HEK293 (cell line): Measurements from ENCODE around the gene ZNF488.

ENCODE experiments used
- CTCF ChIA-PET: fragments of 350-600 bp; formaldehyde crosslinking; extraction: SDS; loops from one replicate; lab custom pipeline; 2021; ENCODE audit warnings: antibody characterized with exemption; lab: Yijun Ruan, JAX
- POLR2A ChIA-PET: fragments of 300-600 bp; formaldehyde crosslinking; extraction: SDS; loops from one replicate; lab custom pipeline; 2020; ENCODE audit warnings: antibody characterized with exemption, inconsistent platforms; lab: Yijun Ruan, JAX
- H3K27ac ChIP-seq: fragments of 200-500 bp; sonication (Bioruptor generic); 2 replicates; pipeline ENCODE4 v1.5.1; 2014; ENCODE audit warnings: low read depth, low read length, control low read depth, inconsistent platforms; ENCODE audit errors: extremely low read depth
- H3K36me3 ChIP-seq, 2 experiments: fragments of 200-500 bp in 1 of 2; sonication (Bioruptor generic) in 1 of 2; 1 replicate in 1 of 2; 2 replicates in 1 of 2; pipeline ENCODE4 v1.5.1; 2014 to 2017; ENCODE audit warnings: inconsistent platforms in 2 of 2, low read length in 2 of 2; ENCODE audit not compliant: control insufficient read depth in 2 of 2, insufficient read depth in 1 of 2
- H3K4me1 ChIP-seq: fragments of 200-500 bp; sonication (Bioruptor generic); 2 replicates; pipeline ENCODE4 v1.5.1; 2014; ENCODE audit warnings: mild to moderate bottlenecking, low read length, inconsistent platforms; ENCODE audit not compliant: control insufficient read depth, insufficient read depth
- H3K4me3 ChIP-seq: 2 replicates; pipeline ENCODE4 v1.5.1; 2011; ENCODE audit warnings: low read depth, mild to moderate bottlenecking, control low read depth, low read length, moderate library complexity
- H3K9me3 ChIP-seq: fragments of 200-500 bp; sonication (Bioruptor generic); 2 replicates; pipeline ENCODE4 v1.5.1; 2014; ENCODE audit warnings: low read depth, low read length, inconsistent platforms; ENCODE audit not compliant: control insufficient read depth, insufficient read depth
- PRDM1 ChIP-seq: fragments of 450-650 bp; formaldehyde crosslinking; IDR thresholded peaks from 2 replicates; pipeline ENCODE4; 2016; ENCODE audit warnings: missing biosample characterization, missing genetic modification characterization
- REST ChIP-seq: fragments of 450-650 bp; formaldehyde crosslinking; IDR thresholded peaks from 2 replicates; pipeline ENCODE4 v1.5.1; 2016; ENCODE audit warnings: missing biosample characterization, missing genetic modification characterization
- WT1 ChIP-seq: fragments of 450-650 bp; formaldehyde crosslinking; IDR thresholded peaks from 2 replicates; pipeline ENCODE4 v1.5.1; 2016; ENCODE audit warnings: missing biosample characterization, missing genetic modification characterization
- ZBTB10 ChIP-seq: fragments of 450-650 bp; formaldehyde crosslinking; IDR thresholded peaks from 2 replicates; pipeline ENCODE4 v1.5.1; 2016; ENCODE audit warnings: missing biosample characterization, missing genetic modification characterization
- ZFP3 ChIP-seq: fragments of 450-650 bp; formaldehyde crosslinking; IDR thresholded peaks from 2 replicates; pipeline ENCODE4 v1.5.1; 2016; ENCODE audit warnings: low read depth, missing biosample characterization, missing genetic modification characterization
- ZNF274 ChIP-seq, 2 experiments: fragments of 200-500 bp in 1 of 2; fragments of 450-650 bp in 1 of 2; sonication (Bioruptor generic) in 1 of 2; formaldehyde crosslinking in 1 of 2; IDR thresholded peaks; 2 replicates each; pipeline versions ENCODE4 v1.5.1 to v1.6.1; 2014 to 2016; ENCODE audit warnings: borderline replicate concordance in 1 of 2, inconsistent platforms in 1 of 2, low read length in 1 of 2, missing biosample characterization in 1 of 2, missing genetic modification characterization in 1 of 2
- ZNF350 ChIP-seq: fragments of 450-650 bp; formaldehyde crosslinking; IDR thresholded peaks from 2 replicates; pipeline ENCODE4 v1.5.0; 2017; ENCODE audit warnings: missing biosample characterization, mild to moderate bottlenecking, missing genetic modification characterization
- ZNF391 ChIP-seq: fragments of 450-650 bp; formaldehyde crosslinking; IDR thresholded peaks from 2 replicates; pipeline ENCODE4 v1.5.1; 2016; ENCODE audit warnings: low read depth, missing biosample characterization, missing genetic modification characterization, borderline replicate concordance
- ZNF449 ChIP-seq: fragments of 450-650 bp; formaldehyde crosslinking; IDR thresholded peaks from 2 replicates; pipeline ENCODE4 v1.5.1; 2017; ENCODE audit warnings: missing biosample characterization, mild to moderate bottlenecking, missing genetic modification characterization, moderate library complexity
- ZNF521 ChIP-seq: fragments of 450-650 bp; formaldehyde crosslinking; IDR thresholded peaks from 2 replicates; pipeline ENCODE4 v1.5.1; 2017; ENCODE audit warnings: missing biosample characterization, mild to moderate bottlenecking, missing genetic modification characterization
- ZNF530 ChIP-seq: fragments of 450-650 bp; formaldehyde crosslinking; IDR thresholded peaks from 2 replicates; pipeline ENCODE4 v1.5.1; 2016; ENCODE audit warnings: low read depth, missing biosample characterization, missing genetic modification characterization
- ZNF558 ChIP-seq: fragments of 450-650 bp; formaldehyde crosslinking; IDR thresholded peaks from 2 replicates; pipeline ENCODE4 v1.5.1; 2016; ENCODE audit warnings: missing biosample characterization, missing genetic modification characterization
- ZNF639 ChIP-seq: fragments of 450-650 bp; formaldehyde crosslinking; IDR thresholded peaks from 2 replicates; pipeline ENCODE4 v1.5.1; 2016; ENCODE audit warnings: missing biosample characterization, missing genetic modification characterization
- ZNF692 ChIP-seq: fragments of 450-650 bp; formaldehyde crosslinking; IDR thresholded peaks from 2 replicates; pipeline ENCODE4 v1.5.1; 2016; ENCODE audit warnings: missing biosample characterization, missing genetic modification characterization
- ZNF76 ChIP-seq: fragments of 450-650 bp; formaldehyde crosslinking; IDR thresholded peaks from 2 replicates; pipeline ENCODE4; 2016; ENCODE audit warnings: low read depth, missing biosample characterization, missing genetic modification characterization, borderline replicate concordance
- ZNF791 ChIP-seq: fragments of 450-650 bp; formaldehyde crosslinking; IDR thresholded peaks from 2 replicates; pipeline ENCODE4 v1.5.1; 2016; ENCODE audit warnings: missing biosample characterization, missing genetic modification characterization
- ZSCAN16 ChIP-seq: fragments of 450-650 bp; formaldehyde crosslinking; IDR thresholded peaks from 2 replicates; pipeline ENCODE4 v1.5.1; 2016; ENCODE audit warnings: missing biosample characterization, missing genetic modification characterization
- ZSCAN18 ChIP-seq: fragments of 450-650 bp; formaldehyde crosslinking; IDR thresholded peaks from 2 replicates; pipeline ENCODE4 v1.5.1; 2016; ENCODE audit warnings: missing biosample characterization, missing genetic modification characterization
- ZSCAN23 ChIP-seq: fragments of 450-650 bp; formaldehyde crosslinking; IDR thresholded peaks from 2 replicates; pipeline ENCODE4 v1.5.1; 2016; ENCODE audit warnings: missing biosample characterization, missing genetic modification characterization

The ZNF488 gene

GRCh38 chr10:47383261-47384147 is 589 bp downstream of the ZNF488 start (continued):
- TF ChIP-seq ZSCAN18 (tag by site-specific recombination) (no peak), ZNF639 (peak; percentile 77), REST (tag by site-specific recombination) (peak; percentile 48; the same call in 1 of the 2 replicates), ZNF274 (IDR thresholded peaks at IDR 0.05; ENCODE audit: low read length) (no peak), ZNF274 (tag by site-specific recombination; IDR thresholded peaks at IDR 0.05; ENCODE audit: borderline replicate concordance) (no peak), ZNF791 (tag by site-specific recombination) (0 out of 2 replicates have a peak, but pooled peaks have one; percentile 47), ZSCAN23 (tag by site-specific recombination) (peak; percentile 26; the same call in 1 of the 2 replicates), ZFP3 (0 out of 2 replicates have a peak, but pooled peaks have one; percentile 34), PRDM1 (tag by site-specific recombination) (peak; percentile 99), ZSCAN16 (tag by site-specific recombination) (no peak), ZNF76 (tag by site-specific recombination) (peak; percentile 12; the same call in 1 of the 2 replicates), ZNF692 (tag by site-specific recombination) (no peak; the same call in 1 of the 2 replicates)

GRCh38 chr10:47381427-47382379 is 2.4 kb downstream of the ZNF488 start:
- Histone ChIP-seq H3K4me1 (peaks cover 3% of the 10 kb centered on the region; the same call in 1 of the 2 replicates), H3K27ac (no peak overlapping the region), H3K9me3 (no peaks in the 10 kb centered on the region), H3K36me3 (no peaks in the 10 kb centered on the region), H3K4me3 (no peak overlapping the region)
- ChIA-PET CTCF (interaction anchor here (0.7 to 1.0 kb wide), 2 partner anchors 20 to 71 kb away, joined by 4 to 6 read pairs; no protein-coding TSS in a partner anchor), POLR2A (interaction anchor here (1.1 to 1.9 kb wide), 2 partner anchors 1097 to 1099 kb away, joined by 3 to 6 read pairs; no protein-coding TSS in a partner anchor)
- TF ChIP-seq ZSCAN16 (tag by site-specific recombination): no peak
- TF ChIP-seq ZNF350 (tag by site-specific recombination): no peak
- TF ChIP-seq ZNF558 (tag by site-specific recombination): no peak
- TF ChIP-seq ZSCAN23 (tag by site-specific recombination): no peak
- no peak for TF ChIP-seq ZNF391 (tag by site-specific recombination)
- no peak for TF ChIP-seq ZNF521 (tag by site-specific recombination)
- TF ChIP-seq ZNF530 (tag by site-specific recombination): no peak
- TF ChIP-seq ZNF449 (tag by site-specific recombination): no peak
- no peak for TF ChIP-seq ZBTB10 (tag by site-specific recombination)
- TF ChIP-seq WT1: no peak
